ENCODE results near the gene C9orf72.

C9orf72 gene

DNA sequence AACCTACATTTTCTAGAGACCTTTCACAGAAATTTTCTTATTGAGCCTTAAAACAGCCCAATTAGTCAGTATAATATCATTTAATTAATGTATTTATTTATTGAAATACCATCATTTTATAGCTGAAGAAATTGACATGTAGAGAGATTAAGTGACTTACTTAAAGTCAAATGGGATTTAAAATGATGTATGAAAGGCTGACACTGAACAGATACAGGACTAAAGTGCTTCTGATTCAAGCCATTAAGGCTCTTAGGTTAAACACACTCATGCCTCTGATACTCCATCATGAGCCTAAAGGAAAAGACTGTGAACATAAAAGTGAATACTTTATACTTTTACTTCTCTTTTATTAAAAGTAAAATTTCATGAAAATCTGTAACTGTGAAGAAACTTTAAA lies 12.8 kb downstream of the C9orf72 start:
- no peak for DNase-seq (ENCODE audit: low read depth)
- TF ChIP-seq, protein P1, sequence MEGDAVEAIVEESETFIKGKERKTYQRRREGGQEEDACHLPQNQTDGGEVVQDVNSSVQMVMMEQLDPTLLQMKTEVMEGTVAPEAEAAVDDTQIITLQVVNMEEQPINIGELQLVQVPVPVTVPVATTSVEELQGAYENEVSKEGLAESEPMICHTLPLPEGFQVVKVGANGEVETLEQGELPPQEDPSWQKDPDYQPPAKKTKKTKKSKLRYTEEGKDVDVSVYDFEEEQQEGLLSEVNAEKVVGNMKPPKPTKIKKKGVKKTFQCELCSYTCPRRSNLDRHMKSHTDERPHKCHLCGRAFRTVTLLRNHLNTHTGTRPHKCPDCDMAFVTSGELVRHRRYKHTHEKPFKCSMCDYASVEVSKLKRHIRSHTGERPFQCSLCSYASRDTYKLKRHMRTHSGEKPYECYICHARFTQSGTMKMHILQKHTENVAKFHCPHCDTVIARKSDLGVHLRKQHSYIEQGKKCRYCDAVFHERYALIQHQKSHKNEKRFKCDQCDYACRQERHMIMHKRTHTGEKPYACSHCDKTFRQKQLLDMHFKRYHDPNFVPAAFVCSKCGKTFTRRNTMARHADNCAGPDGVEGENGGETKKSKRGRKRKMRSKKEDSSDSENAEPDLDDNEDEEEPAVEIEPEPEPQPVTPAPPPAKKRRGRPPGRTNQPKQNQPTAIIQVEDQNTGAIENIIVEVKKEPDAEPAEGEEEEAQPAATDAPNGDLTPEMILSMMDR (conservative IDR thresholded peaks at IDR 0.05; ENCODE audit: control insufficient read depth, insufficient read depth, low read depth, low read length) = no peak
- no peak overlapping the region for H3K4me3 ChIP-seq (ENCODE audit: control insufficient read depth, low read depth, low read length)

DNA sequence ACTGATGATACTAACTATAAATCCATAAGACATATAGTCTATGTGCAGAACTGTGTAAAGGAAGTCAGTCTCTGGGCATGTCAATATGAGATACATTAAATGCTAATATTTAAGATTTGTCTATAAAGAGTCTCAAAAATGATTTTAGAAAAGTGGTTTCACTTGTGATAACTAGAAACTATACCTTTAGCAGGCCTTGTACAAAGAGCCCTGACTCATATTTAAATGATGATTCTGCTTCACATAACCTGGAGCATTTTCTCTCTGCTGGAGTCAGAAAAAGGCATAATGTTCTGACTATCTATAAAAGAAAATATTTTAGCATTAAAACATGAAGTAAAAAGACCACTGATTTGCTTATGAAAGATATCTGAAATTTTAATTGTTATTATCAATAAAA lies 15.0 kb downstream of the C9orf72 start:
- H3K4me3 ChIP-seq (ENCODE audit: control insufficient read depth, low read depth, low read length) = no peak overlapping the region
- DNase-seq (ENCODE audit: low read depth) = no peak
- TF ChIP-seq, protein P1 (conservative IDR thresholded peaks at IDR 0.05; ENCODE audit: control insufficient read depth, insufficient read depth, low read depth, low read length) = no peak

DNA sequence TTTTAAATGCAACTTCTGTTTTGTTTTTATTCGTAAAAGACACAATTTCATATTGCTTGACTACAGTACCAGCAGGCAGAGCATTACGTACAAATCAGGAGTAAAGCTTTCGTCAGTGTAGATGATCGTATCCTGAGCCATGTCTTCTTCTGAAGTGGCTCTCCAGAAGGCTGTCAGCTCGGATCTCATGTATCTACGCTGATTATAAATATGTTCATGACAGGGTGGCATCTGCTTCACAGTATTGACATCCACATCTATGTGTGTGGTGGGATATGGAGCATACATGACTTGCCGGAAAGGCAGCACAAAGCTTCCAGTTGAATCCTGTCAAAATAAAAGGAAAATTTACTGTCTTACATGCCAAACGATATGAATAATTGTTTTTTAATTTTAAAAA lies 16.8 kb downstream of the C9orf72 start:
- DNase-seq (ENCODE audit: low read depth) = no peak
- H3K4me3 ChIP-seq (ENCODE audit: control insufficient read depth, low read depth, low read length) = no peak overlapping the region
- TF ChIP-seq, protein P1 (conservative IDR thresholded peaks at IDR 0.05; ENCODE audit: control insufficient read depth, insufficient read depth, low read depth, low read length) = no peak

DNA sequence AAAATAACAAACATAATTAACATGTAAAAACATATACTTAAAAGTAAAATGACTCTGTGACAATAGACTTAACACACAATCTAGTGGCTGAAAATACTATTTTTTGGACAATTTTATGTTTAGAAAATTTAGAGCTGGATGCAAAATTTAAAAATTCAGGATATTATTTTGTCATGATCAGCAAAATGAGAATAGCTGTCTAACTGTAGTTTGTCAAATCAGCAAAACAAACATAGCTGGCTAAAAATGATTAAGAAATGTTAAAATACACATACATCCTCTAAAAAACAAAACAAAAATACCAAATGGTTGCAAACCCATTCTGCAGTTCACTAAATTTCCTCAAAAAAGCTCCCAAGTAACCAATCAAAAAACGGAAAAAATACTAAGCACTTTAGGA lies 18.6 kb downstream of the C9orf72 start:
- TF ChIP-seq, protein P1 (conservative IDR thresholded peaks at IDR 0.05; ENCODE audit: control insufficient read depth, insufficient read depth, low read depth, low read length) = no peak
- no peak overlapping the region for H3K4me3 ChIP-seq (ENCODE audit: control insufficient read depth, low read depth, low read length)
- DNase-seq (ENCODE audit: low read depth) = no peak

DNA sequence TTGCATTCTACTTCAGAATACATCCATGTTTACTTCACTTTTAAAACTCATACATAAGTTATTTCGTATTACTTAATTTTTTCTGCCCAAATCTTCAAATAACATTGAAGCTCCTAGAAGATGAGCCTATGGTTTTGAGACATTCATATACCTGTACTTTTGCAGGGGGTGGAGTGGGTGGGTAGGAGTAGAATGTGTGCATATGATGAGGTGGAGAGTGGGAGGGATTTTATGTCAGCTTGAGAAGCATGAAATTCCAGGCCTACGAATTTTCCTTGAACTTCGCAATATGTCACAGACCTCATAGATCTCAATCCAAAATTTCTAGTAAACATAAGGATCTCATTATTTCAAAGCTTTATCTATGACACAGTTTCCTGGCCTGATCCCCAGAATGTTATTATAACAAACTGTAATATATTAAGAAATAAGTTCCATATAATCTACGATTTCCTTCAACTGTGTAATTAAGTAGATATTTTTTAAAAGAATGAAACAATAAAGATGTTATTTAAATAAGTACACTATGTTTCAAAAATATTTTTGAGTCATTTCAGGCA lies 24.0 kb downstream of the C9orf72 start:
- peak; percentile 76 for DNase-seq (ENCODE audit: low read depth)
- H3K4me3 ChIP-seq (ENCODE audit: control insufficient read depth, low read depth, low read length) = no peak overlapping the region
- TF ChIP-seq, protein P1 (conservative IDR thresholded peaks at IDR 0.05; ENCODE audit: control insufficient read depth, insufficient read depth, low read depth, low read length) = no peak

DNA sequence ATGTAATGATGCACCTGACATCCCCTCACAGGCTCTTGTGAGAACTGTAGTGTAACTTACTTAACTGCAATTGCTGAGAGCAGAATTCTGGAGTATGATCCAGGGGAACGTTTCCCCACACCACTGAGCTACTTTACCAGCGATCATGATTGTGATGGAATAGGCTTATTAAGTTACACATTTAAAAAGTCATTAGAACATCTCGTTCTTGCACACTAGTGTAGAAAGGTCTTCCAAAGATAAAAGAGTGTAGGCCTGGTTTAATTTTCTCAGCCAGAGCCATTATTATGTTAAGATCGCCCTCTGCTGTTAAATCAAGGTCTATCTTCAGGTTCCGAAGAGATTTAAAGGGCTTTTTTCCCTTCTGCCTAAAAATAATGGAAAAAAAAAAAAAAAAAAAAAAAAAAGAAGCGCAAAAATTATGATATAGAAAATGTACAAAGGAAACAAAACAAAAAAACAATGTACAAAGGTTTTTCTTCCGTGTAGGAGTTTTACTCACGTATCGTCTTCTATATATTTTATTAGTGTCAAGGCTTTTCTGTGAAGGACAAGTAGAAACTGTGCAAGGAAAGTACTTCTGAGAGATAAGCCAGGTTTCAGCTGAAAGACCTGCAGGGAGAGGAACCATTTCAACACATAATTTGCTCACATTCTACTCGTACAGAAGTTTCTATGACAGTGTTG lies 25.1 kb downstream of the C9orf72 start:
- no peak overlapping the region for H3K4me3 ChIP-seq (ENCODE audit: control insufficient read depth, low read depth, low read length)
- peak; percentile 60 for DNase-seq (ENCODE audit: low read depth)
- TF ChIP-seq, protein P1 (conservative IDR thresholded peaks at IDR 0.05; ENCODE audit: control insufficient read depth, insufficient read depth, low read depth, low read length) = peak; percentile 52

Measured in fibroblast of mammary gland (primary cell).